ENCODE results near the gene SPRR2G.

DNA sequence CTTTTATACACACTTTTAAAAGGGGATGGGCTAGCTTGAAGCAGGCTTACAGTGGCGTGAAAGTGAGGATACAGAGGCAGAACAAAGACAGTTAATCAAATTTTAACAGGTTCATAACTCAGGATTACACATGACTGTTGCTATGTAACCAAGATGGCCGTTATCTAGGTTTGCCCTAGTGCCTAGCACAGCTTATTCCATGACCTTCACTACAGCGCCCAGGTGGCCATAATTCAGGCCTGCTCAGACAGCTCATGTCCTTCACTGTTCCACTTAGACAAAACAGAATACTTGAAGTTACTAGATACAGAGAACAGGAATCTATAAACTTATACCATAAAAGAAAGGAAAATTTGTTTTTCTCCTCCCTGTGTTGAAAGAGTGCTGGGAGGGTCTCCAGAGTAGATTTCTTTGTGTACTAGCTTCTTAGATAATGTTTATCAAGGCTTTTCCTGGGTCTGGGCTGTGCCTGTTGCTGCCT, 31.2 kb downstream of the SPRR2G start:
- TF ChIP-seq, protein P1, sequence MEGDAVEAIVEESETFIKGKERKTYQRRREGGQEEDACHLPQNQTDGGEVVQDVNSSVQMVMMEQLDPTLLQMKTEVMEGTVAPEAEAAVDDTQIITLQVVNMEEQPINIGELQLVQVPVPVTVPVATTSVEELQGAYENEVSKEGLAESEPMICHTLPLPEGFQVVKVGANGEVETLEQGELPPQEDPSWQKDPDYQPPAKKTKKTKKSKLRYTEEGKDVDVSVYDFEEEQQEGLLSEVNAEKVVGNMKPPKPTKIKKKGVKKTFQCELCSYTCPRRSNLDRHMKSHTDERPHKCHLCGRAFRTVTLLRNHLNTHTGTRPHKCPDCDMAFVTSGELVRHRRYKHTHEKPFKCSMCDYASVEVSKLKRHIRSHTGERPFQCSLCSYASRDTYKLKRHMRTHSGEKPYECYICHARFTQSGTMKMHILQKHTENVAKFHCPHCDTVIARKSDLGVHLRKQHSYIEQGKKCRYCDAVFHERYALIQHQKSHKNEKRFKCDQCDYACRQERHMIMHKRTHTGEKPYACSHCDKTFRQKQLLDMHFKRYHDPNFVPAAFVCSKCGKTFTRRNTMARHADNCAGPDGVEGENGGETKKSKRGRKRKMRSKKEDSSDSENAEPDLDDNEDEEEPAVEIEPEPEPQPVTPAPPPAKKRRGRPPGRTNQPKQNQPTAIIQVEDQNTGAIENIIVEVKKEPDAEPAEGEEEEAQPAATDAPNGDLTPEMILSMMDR (IDR thresholded peaks at IDR 0.05; ENCODE audit: low read length): no peak
- TF ChIP-seq EZH2 (IDR thresholded peaks at IDR 0.05; ENCODE audit: borderline replicate concordance, low read length): no peak

Measured in OCI-LY1 (cell line).